IMR-90 (cell line): Measurements from ENCODE around the gene PPP1R10. TPM values are rescaled to one million over a fixed set of nuclear protein-coding genes. Genes with fewer than 3 reads are reported as not detected.
A peak's percentile ranks its signal among the peaks of the same experiment; 100 is the strongest.

Experiments used
- ATAC-seq: fragments of 200-7000 bp; cut with Tn5 transposase; 2 replicates; pipeline ENCODE4 v1.9.1; 2020; ENCODE audit warnings: low read depth, mild to moderate bottlenecking, moderate library complexity
- BruUV-seq: library from RNA; stranded (reverse); fragments of 400-500 nt; replicated peaks from 2 replicates; lab custom pipeline; 2021; lab: Mats Ljungman, UMichigan
- CTCF ChIA-PET: fragments of 300-600 bp; formaldehyde crosslinking; extraction: SDS; loops from one replicate; lab custom pipeline; 2021; ENCODE audit warnings: antibody characterized with exemption; lab: Yijun Ruan, JAX
- POLR2A ChIA-PET: fragments of 300-600 bp; sonication (Branson Sonifier 250); formaldehyde crosslinking; loops from one replicate; lab custom pipeline; 2022; ENCODE audit warnings: antibody characterized with exemption; ENCODE audit not compliant: unreplicated experiment; lab: Charles Lee
- DNase-seq: peaks from one replicate; pipeline ENCODE4 v3.0.0; 2013
- H2AFZ ChIP-seq: replicated peaks from 2 replicates; pipeline ENCODE3; 2013; ENCODE audit warnings: low read length, mild to moderate bottlenecking; ENCODE audit not compliant: poor library complexity
- H2AK5ac ChIP-seq: 2 replicates; pipeline ENCODE4 v1.6.1; 2013; ENCODE audit warnings: low read depth, low read length, inconsistent platforms
- H2AK9ac ChIP-seq: replicated peaks from 2 replicates; pipeline ENCODE3; 2013; ENCODE audit warnings: mild to moderate bottlenecking, low read depth, low read length, moderate library complexity; ENCODE audit not compliant: poor library complexity
- H2BK120ac ChIP-seq: 2 replicates; pipeline ENCODE4 v1.6.1; 2013; ENCODE audit warnings: low read depth, low read length, inconsistent platforms
- H2BK15ac ChIP-seq: 3 replicates; pipeline ENCODE4 v1.6.1; 2013; ENCODE audit warnings: low read depth, low read length, inconsistent platforms
- H2BK20ac ChIP-seq: 2 replicates; pipeline ENCODE4 v1.6.1; 2013; ENCODE audit warnings: low read depth, mild to moderate bottlenecking, inconsistent platforms, low read length, moderate library complexity
- H2BK5ac ChIP-seq: 2 replicates; pipeline ENCODE4 v1.6.1; 2013; ENCODE audit warnings: mild to moderate bottlenecking, low read depth, low read length, inconsistent platforms; ENCODE audit not compliant: poor library complexity, severe bottlenecking
- H3K14ac ChIP-seq: replicated peaks from 2 replicates; pipeline ENCODE4 v1.6.1; 2013; ENCODE audit warnings: low read depth, low read length, inconsistent platforms
- H3K18ac ChIP-seq: 2 replicates; pipeline ENCODE4 v1.6.1; 2013; ENCODE audit warnings: low read depth, low read length, control low read depth
- H3K23ac ChIP-seq: 2 replicates; pipeline ENCODE4 v1.6.1; 2013; ENCODE audit warnings: low read depth, low read length, inconsistent platforms
- H3K27ac ChIP-seq: 2 replicates; pipeline ENCODE4 v1.5.1; 2013; ENCODE audit warnings: mild to moderate bottlenecking, control low read depth, low read length; ENCODE audit not compliant: insufficient read depth
- H3K27me3 ChIP-seq: 2 replicates; pipeline ENCODE4 v1.6.1; 2013; ENCODE audit warnings: low read length; ENCODE audit not compliant: control insufficient read depth, insufficient read depth
- H3K36me3 ChIP-seq: 2 replicates; pipeline ENCODE4 v1.6.1; 2013; ENCODE audit warnings: low read length, mixed read lengths; ENCODE audit not compliant: control insufficient read depth, insufficient read depth
- H3K4ac ChIP-seq: 2 replicates; pipeline ENCODE4 v1.6.1; 2013; ENCODE audit warnings: low read depth, low read length, inconsistent platforms
- H3K4me1 ChIP-seq: 2 replicates; pipeline ENCODE4 v1.6.1; 2013; ENCODE audit warnings: low read length, mixed read lengths; ENCODE audit not compliant: control insufficient read depth, insufficient read depth
- H3K4me2 ChIP-seq: 2 replicates; pipeline ENCODE4 v1.6.1; 2013; ENCODE audit warnings: low read depth, mild to moderate bottlenecking, control low read depth, low read length, moderate library complexity
- H3K4me3 ChIP-seq: 2 replicates; pipeline ENCODE4 v1.5.1; 2013; ENCODE audit warnings: low read depth, mild to moderate bottlenecking, control low read depth, low read length, moderate library complexity; ENCODE audit not compliant: insufficient read depth
- H3K56ac ChIP-seq: 2 replicates; pipeline ENCODE4 v1.6.1; 2013; ENCODE audit warnings: low read length, inconsistent platforms; ENCODE audit not compliant: insufficient read depth; ENCODE audit errors: extremely low read depth
- H3K79me1 ChIP-seq, 2 experiments: 2 replicates each; pipeline ENCODE4 v1.6.1; 2013; ENCODE audit warnings: low read length in 2 of 2, inconsistent platforms in 1 of 2, low read depth in 1 of 2
- H3K9ac ChIP-seq: 2 replicates; pipeline ENCODE4 v1.6.1; 2013; ENCODE audit warnings: low read depth, low read length, control low read depth
- H3K9me1 ChIP-seq: 2 replicates; pipeline ENCODE4 v1.6.1; 2013; ENCODE audit warnings: low read length, inconsistent platforms; ENCODE audit not compliant: insufficient read depth
- H3K9me3 ChIP-seq: 2 replicates; pipeline ENCODE4 v1.6.1; 2013; ENCODE audit warnings: low read length; ENCODE audit not compliant: control insufficient read depth, insufficient read depth
- H4K20me1 ChIP-seq: 2 replicates; pipeline ENCODE4 v1.6.1; 2013; ENCODE audit warnings: low read length, inconsistent platforms; ENCODE audit not compliant: insufficient read depth
- H4K5ac ChIP-seq: 2 replicates; pipeline ENCODE4 v1.6.1; 2013; ENCODE audit warnings: mild to moderate bottlenecking, low read depth, low read length, control low read depth
- H4K8ac ChIP-seq, 2 experiments: 2 replicates each; pipeline ENCODE4 v1.6.1; 2013; ENCODE audit warnings: low read depth in 2 of 2, low read length in 2 of 2, control low read depth in 1 of 2, inconsistent platforms in 1 of 2
- H4K91ac ChIP-seq: 2 replicates; pipeline ENCODE4 v1.6.1; 2013; ENCODE audit warnings: low read depth, low read length, inconsistent platforms; ENCODE audit not compliant: insufficient read depth
- CEBPB ChIP-seq: IDR thresholded peaks from 2 replicates; pipeline ENCODE4 v1.6.1; 2012; ENCODE audit warnings: low read depth, low read length, improper control_type of control experiment
- RAD21 ChIP-seq: IDR thresholded peaks from 2 replicates; pipeline ENCODE4 v1.6.1; 2012; ENCODE audit warnings: low read length, improper control_type of control experiment
- WGBS, 2 experiments: methylation state at CpG; one replicate each; pipeline versions ENCODE4 v1.1.5 to v1.1.7; 2013; ENCODE audit warnings: missing lambda C conversion rate in 2 of 2; ENCODE audit not compliant: insufficient read length in 1 of 2; ENCODE audit errors: extremely low coverage in 2 of 2; 5-methylcytosine and 5-hydroxymethylcytosine counted together
- dilution Hi-C: fragments of 300-500 bp; cut with HindIII; formaldehyde crosslinking; loops from one replicate; pipeline ENCODE4 v1.14.3; 2018; ENCODE audit warnings: low sequenced_read_pairs; ENCODE audit not compliant: unreplicated experiment
- in situ Hi-C: fragments of 300-500 bp; cut with MboI; formaldehyde crosslinking; loops from 3 replicates; pipeline ENCODE4 v1.14.3; 2019; ENCODE audit warnings: low sequenced_read_pairs, inconsistent platforms, mixed read lengths
- intact Hi-C: fragments of 100-400 bp; cut with micrococcal nuclease; formaldehyde crosslinking; loops from 2 replicates; pipeline ENCODE4 v1.10.0; 2022
- polyA plus RNA-seq, 3 experiments: library from polyadenylated mRNA; depleted of rRNA; stranded (reverse); fragments of >200 nt; gene quantifications; 2 replicates each; pipeline ENCODE4 v1.2.3, GENCODE V29; 2012; ENCODE audit warnings: low replicate concordance in 1 of 3
- total RNA-seq: library from RNA; depleted of rRNA; stranded (reverse); fragments of >200 nt; gene quantifications from 2 replicates; pipeline ENCODE4 v1.2.3, GENCODE V29; 2012

The PPP1R10 gene
- total and polyA plus RNA-seq, 2 of the 4 experiments (the other 2 are of a cell fraction): 18.8 to 21.2 TPM

- Histone ChIP-seq H3K9me3 (no peaks in the 10 kb centered on the region), H2AK9ac (peak overlapping the region; percentile 98), H3K4me3 (peak overlapping the region; percentile 94), H3K4me2 (peak overlapping the region; percentile 85), H4K5ac (peak overlapping the region; percentile 74), H2BK5ac (peak overlapping the region; percentile 88), H4K20me1 (no peaks in the 10 kb centered on the region), H3K36me3 (peaks cover 32% of the 10 kb centered on the region), H3K4ac (peak overlapping the region; percentile 90), H3K18ac (peak overlapping the region; percentile 46; the same call in 1 of the 2 replicates), H3K27ac (peak overlapping the region; percentile 96), H2AFZ (peak overlapping the region; percentile 97), H3K27me3 (no peaks in the 10 kb centered on the region), H3K9ac (peak overlapping the region; percentile 84), H3K56ac (peak overlapping the region; percentile 75), H3K4me1 (peaks cover 2% of the 10 kb centered on the region), H3K9me1 (peaks cover 6% of the 10 kb centered on the region; the same call in 1 of the 2 replicates), H4K91ac (peak overlapping the region; percentile 83), H3K79me1 (peaks cover 10 to 70% of the 10 kb centered on the region in 2 experiments), H4K8ac (peak overlapping the region; percentile 71 to 87), H2AK5ac (peak overlapping the region; percentile 74; the same call in 1 of the 2 replicates), H3K14ac (peak overlapping the region; percentile 84), H2BK120ac (peak overlapping the region; percentile 45; the same call in 1 of the 2 replicates), H3K23ac (peak overlapping the region; percentile 88), H2BK15ac (peak overlapping the region; percentile 64; the same call in 1 of the 3 replicates), H2BK20ac (no peak overlapping the region)
- ChIA-PET CTCF (interaction anchor here (1.1 to 1.7 kb wide), 4 partner anchors 10 to 73 kb away, joined by 3 to 8 read pairs (median 4); no protein-coding TSS in a partner anchor), POLR2A (no interaction called here)
- intact Hi-C loops (no loop called here), dilution Hi-C loops (no loop called here), in situ Hi-C loops (no loop called here)
- TF ChIP-seq RAD21 (no peak), CEBPB (no peak)
- DNase-seq (peak; percentile 23), ATAC-seq (peak; percentile 18)
- WGBS, 2 experiments: 29% methylated on average over 4 of the region's 34 CpGs; no CpG with 5 or more reads in 1 of the 2 experiments
- no TSS peak for BruUV-seq
Observed at GRCh38 chr6:30554962-30555815, 61.9 kb downstream of the PPP1R10 start.
